GM21423 (cell line): ENCODE measurements around the gene KRTAP10-7.
"Not testable (repeated sequence)": the region's sequence is repeated elsewhere in the genome, so short reads cannot be mapped to it uniquely, and the experiment has no call there.

Experiments used
- ATAC-seq: cut with Tn5 transposase; IDR thresholded peaks from one replicate; pipeline ENCODE4 v1.9.1; 2021; ENCODE audit warnings: mild to moderate bottlenecking, moderate library complexity; ENCODE audit not compliant: unreplicated experiment

Gene KRTAP10-7

DNA sequence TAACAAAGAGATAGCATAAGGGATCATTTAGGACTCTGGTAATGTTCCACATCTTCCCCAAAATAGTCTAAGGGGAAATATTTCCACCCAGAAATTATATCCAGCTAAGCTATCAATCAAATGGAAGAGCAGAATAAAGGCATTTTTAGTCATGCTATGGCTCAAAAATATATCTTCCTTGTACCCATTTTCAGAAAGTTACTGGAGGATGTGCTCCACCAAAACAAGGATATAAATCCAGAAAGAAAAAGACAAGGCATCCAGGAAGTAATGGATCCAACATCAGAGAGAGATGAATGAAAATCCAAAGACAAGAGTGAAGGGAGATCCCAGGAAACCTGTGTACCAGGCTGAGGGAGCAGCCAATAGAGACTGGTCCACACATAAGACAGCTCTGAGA is 8.8 kb downstream of the KRTAP10-7 start:
- ATAC-seq = no peak

DNA sequence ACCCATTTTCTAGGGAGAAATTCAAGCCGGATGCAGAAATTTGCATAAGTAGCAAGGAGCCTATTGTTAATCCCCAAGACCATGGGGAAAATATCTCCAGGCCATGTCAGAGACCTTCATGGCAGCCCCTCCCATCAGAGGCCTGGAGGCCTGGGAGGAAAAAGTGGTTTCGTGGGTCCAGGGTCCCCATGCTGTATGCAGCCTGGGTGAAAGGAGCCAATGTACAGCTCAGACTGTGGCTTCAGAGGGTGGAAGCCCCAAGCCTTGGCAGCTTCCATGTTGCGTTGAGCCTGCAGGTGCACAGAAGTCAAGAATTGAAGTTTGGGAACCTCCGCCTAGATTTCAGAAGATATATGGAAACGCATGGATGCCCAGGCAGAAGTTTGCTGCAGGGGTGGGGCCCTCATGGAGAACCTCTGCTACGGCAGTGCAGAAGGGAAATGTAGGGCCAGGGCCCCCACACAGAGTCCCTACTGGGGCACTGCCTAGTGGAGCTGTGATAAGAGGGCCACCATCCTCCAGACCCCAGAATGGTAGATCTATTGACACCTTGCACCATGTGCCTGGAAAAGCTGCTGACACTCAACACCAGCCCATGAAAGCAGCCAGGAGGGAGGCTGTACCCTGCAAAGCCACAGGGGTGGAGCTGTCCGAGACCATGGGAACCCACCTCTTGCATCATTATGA is 9.9 kb downstream of the KRTAP10-7 start:
- ATAC-seq = not testable (repeated sequence)

DNA sequence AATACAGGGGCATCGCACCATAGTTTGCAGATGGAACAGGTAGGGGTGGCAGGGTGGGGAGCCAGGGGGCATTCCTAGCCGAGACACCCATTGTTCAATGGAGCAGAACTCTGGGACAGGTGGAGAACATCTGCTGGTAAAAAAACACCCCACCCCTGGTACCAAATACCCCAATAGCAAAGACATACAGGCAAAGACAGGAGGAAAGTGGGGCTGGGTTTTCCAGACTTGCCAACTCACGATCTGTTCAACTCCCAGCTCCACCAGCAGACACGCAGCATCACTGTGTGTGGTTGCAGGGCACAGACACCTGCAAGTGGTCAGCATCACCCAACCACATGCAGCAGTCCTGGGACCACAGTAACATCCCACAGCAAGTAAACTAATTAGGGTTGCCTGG is 11.2 kb downstream of the KRTAP10-7 start:
- no peak for ATAC-seq

DNA sequence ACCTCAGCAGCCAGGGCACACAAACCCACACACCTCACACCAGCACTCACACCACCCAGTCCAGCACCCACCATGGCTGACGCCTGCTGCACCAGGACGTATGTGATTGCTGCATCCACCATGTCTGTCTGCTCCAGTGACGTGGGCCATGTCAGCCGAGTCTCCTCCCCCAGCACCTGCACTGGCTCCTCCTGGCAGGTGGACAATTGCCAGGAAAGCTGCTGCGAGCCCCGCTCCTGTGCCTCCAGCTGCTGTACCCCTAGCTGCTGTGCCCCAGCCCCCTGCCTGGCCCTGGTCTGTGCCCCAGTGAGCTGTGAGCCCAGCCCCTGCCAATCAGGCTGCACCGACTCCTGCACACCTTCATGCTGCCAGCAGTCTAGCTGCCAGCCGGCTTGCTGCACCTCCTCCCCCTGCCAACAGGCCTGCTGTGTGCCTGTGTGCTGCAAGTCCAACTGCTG is 11.7 kb downstream of the KRTAP10-7 start, which contains the start of gene KRTAP10-8:
TSS of gene KRTAP10-8 (plus strand) at position 51 of the 458 bp plus-strand sequence. CDS start at position 73, 22 bp downstream.
- ATAC-seq = no peak

DNA sequence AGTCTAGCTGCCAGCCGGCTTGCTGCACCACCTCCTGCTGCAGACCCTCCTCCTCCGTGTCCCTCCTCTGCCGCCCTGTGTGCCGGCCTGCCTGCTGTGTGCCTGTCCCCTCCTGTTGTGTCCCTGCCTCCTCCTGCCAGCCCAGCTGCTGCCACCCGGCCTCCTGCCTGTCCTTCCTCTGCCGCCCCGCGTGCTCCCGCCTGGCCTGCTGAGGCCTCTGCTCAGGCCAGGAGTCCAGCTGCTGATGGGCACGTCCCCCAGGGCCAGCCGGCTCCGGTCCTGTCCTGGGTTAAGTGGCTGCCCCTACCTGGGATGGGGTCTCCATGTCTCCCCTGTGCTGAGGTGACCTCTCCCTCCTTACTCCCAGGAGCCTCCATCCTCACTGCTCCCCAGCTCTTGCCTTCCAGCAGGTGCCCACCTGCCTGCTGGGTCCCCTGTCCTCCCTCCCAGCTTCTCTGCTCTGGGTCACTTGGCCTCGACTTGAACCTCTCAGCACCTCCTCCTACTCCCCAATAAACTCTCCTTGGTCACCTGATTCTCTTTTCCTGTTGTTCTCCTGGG is 12.4 kb downstream of the KRTAP10-7 start:
- no peak for ATAC-seq

DNA sequence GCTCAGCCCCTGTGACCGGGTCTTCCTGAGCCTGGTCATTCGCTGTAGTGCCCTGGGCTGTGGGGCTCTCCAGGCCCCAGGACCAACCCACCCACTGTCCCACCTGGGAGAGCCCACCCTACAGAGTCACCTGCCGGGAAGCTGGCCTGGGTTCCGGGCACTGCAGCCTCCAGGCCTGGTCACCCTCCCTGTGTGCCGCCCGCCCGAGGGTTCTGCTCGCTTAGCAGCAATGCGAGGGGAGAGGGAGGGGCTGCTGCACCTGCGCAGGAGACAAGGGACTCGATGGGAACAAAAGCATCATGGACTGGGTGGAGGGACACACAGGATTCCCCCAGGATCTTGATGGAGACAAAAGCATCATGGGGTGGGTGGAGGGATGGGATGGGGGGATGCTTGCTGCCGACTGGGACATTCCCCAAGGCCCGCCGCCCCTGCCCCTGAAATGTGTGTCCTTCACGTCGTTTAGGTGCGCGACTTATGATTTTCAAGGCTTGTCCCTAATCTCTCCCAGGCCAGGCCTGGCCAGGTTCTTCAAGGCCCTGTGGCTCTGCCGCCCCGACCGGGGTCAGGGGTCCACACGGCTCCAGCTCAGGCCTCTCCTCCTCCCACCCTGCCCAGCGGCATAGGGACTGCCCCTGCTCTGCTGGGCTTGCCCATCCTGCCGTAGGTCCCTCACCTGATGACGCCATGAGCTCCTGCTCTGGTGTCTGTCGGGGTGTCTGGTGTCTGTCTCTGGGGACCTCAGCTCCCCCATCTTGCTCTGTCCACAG is 13.2 kb downstream of the KRTAP10-7 start:
- ATAC-seq = no peak

DNA sequence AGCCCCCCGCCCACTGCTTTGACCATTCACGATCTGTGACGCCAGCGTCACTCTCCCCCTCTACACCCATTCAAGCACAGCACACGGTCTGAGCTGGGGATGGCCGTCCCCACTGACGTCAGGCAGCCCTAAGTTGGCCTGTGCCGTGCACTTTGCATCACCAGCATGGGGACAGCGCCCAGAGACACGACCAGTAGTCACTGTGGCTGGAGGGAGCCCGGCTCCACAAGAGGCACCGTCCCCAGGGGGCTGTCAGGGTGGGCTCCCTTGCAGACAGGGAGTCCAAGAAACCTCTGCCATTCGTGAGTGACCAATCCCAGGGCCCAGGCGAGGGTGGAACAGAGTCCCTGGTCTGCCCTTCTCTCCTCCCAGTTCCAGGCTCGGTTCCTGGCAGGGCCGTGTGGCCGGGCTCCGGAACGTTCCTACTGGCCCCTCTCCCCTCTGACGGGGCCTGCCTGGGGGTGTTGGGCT is 13.8 kb downstream of the KRTAP10-7 start:
- no peak for ATAC-seq

DNA sequence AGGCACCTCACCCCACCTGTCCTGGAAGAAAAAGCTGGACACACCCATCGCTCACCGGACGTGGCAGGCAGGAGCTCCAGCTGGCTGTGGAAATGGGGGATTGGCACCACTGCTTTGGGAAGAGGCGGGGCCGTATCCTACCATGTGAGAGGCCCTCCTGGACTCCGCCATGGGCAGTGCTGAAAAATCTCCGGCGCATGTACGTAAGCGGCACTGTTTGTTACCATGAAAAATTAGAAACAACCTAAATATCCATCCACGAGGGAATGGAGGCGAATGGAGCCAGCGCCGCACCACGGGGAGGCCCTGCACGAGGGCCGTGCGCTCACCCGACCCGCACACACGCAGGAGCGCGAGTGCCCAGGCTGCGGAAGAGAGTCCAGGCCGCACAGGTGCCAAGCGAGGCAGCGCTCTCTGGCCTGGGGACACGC is 14.6 kb downstream of the KRTAP10-7 start:
- ATAC-seq = no peak

DNA sequence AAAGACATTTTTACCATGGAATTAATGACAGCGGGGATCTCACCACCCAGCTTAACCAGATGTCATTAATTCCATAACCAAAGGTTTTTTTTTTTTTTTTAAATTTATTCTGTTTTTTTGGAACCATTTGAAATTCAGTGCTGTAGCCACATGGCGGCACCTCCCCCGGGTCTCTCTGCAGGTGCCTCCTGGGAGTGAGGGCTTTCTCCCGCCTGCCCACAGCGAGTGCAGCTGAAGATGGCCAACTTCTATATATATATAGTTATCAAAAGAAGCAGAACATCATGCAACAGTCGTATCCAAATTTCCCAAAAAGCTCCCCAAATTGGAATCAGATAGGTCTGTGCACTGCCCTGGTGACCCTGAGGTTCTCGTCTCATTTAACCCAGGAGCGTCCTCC is 15.1 kb downstream of the KRTAP10-7 start:
- ATAC-seq = no peak

DNA sequence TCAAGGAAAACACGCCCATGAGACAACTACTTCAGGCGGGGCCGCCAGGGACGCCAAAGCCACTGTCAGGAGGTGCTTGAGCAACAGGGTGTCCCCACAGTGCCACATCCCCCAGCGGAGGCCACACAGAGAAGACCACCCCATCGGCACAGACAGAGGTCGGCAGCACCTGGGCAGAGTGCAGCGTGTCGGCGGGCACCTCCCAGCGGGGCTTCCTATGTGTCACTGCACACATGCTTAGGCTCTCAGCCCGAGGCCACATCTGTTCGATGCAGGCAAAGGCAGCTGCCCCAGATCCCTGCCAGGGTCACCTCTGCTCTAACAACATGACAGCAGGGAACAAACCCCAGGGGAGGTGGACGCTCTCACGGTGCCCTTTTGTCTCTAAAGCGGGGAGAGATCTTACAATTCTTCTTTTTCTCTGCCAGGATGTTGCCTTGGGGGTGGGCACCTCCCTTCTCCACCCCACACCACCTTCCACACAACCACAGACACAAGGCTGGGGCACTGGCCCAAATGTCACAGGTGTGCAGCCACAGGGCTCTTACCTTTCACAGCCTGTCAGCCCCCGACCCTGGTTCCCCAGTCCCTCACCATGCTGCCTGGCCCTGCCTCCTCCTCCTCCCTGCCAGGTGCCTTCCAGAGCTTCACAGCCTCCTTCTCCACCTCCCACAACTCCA is 15.7 kb downstream of the KRTAP10-7 start:
- no peak for ATAC-seq

DNA sequence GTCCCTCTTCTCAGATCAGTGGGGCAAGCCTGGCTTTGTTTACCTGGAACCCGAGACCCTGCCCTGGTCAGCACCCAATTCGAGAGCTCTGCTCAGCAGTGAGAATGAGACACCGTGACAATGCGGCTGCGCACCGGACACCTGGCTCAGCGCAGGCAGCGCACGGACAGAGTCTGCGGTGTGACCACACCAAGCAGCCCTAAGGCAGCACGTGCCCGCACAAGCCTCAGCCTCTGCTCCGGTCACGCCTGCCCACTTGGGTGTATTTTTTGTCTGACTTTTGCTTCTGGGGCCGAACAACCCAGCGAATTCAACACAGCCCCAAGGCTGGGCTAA is 16.2 kb downstream of the KRTAP10-7 start:
- ATAC-seq = no peak

DNA sequence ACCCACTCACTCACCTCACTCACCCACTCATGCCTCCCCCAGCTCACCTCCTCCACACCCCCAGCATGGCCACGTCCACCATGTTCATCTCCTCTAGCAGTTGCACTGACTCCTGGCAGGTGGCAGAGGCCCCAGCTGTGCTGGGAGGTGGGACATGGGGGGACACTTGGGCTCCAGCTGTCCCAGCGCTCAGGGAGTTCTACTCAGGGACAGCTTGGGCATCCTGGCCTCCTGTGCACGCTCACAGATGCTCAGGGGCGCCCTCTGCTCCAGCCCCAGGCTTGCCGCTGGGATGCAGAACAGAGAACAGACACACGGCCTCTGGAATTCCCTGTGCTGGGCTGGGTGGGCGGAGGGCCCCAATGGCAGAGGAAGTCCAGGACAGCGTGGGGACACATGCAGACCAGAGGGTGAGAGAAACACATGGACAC is 16.7 kb downstream of the KRTAP10-7 start:
- no peak for ATAC-seq

DNA sequence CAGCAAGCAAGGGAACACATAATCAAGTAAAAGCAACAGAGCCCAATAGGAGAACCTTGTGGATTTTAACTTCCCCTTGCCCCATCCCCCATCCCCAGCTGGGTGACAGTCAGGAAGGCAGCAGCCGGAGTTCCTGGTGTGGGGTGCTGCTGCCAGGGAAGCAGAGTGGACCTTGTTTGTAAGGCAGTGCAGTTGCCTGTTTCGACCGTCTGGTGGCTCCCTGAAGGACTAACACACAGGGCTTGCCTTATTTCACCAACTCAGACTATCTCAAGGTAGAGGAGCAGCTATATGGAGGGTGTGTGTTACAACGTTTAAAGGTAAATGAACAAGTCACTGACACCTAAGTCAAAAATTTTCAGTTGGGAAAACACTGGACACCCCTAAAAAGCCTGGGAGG is 18.1 kb downstream of the KRTAP10-7 start:
- no peak for ATAC-seq

DNA sequence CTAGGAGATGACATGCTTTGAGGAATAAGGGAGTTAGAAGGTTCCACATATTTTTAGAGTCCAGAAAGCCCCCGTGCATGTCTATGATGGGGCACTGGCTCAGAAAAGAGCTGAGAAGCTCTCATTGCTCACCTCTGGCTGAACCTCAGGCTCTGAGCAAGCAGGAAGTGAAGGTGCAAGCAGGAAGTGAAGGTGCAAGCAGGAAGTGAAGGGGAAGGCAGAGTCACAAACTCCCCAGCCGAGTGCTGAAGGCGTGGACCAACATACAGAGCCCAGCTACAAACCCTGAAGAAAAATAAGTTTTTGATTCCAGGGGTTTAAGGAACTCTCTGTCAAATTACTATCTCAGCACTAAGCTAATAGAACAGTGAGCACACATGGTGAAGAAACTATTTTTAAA is 18.5 kb downstream of the KRTAP10-7 start:
- no peak for ATAC-seq

DNA sequence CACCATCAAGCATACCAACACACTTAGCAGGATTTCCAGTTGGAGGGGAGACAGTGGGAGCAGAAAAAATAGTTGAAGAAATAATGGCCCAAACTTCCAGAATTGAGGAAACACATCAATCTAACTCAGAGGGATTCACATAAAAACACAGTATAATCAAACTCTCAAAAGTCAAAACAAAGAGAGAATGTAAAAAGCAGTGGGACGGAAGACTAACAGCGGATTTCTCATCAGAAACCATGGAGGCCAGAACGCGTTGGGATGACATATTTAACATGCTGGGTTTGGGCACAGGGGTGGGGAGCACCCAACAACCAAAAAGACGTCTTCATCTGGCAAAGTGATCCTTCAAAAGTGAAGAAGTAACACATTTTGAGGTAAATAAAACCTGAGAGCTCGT is 19.5 kb downstream of the KRTAP10-7 start:
- ATAC-seq = no peak

DNA sequence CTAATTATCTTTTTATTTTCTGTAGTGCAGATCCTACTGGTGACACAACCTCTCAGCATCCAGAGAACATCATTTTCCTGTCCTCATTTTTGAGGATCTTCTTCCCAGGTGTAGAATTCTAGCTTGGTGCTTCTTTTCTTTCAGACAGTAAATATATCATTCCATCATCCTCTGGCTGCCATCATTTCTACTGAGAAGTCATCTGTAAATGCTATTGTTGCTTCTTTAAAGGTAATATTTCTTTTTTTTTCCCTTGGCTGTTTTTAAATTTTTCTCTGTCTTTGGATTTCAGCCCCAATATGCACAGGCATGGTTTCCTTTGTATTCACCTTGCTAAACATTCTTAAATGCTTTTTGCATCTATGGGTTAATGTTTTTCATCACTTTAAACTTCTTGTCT is 23.2 kb downstream of the KRTAP10-7 start:
- ATAC-seq = no peak

DNA sequence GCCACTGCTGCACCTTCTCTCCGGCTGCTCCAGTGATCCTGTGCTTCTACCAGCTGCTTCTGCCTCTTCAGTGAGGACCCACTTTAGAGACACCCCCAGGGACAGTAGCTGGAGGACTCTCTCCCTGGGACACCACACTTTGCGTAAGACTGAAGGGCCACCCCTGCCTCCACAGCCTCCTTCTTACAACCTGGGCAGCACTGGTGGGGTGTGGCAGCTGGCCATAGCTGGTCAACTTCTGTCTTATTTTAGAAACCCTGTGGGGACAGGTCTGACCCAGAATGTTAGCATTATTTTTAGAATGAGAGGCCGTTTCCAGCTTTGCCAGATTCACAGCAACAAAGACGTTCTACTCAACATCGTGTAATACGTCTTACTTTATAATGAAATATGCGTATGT is 25.4 kb downstream of the KRTAP10-7 start:
- ATAC-seq = no peak

DNA sequence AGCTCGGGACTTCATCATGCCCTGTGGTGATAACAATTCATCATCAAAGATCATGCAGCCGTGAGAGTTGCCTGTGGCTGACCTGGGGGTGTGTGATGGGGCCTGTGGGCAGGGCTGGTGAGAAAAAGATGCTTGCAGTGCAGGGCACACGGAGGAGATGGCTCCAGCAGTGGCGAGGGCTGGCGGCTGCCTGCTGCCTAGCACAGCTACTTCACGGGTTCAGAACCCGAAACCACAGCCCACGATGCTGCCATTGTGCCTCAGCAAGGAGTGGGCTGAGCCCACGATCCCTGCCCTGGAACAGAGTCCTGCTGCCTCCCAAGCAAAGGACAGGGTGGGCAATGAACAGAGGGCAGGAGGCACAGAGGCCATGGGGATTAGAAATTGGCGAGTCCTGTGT is 25.9 kb downstream of the KRTAP10-7 start:
- ATAC-seq = no peak

DNA sequence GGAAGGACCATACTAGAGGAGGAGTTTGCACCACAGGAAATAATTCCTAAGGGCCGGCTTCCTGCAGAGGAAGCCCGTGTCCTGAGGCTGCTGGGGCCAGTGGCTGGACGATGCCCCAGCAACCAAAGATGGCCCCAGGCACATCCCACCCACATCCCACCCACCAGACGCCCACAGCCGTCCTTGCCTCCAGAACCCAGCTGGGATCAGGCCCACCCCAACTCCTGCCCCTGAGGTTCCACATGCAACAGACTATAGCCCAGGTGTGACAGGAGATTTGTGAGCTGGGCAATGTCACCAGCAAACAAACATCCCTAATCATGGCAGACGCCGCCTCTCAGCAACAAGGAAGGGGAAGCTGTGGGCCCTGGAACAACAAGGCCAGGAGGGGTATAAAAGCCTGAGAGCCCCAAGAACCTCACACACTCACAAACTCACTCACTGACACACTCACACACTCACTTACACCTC is 26.3 kb downstream of the KRTAP10-7 start, which contains the start of gene KRTAP10-9:
TSS of gene KRTAP10-9 (plus strand) at position 421 of the 471 bp plus-strand sequence. CDS start 79 bp downstream, outside the sequence.
- no peak for ATAC-seq

DNA sequence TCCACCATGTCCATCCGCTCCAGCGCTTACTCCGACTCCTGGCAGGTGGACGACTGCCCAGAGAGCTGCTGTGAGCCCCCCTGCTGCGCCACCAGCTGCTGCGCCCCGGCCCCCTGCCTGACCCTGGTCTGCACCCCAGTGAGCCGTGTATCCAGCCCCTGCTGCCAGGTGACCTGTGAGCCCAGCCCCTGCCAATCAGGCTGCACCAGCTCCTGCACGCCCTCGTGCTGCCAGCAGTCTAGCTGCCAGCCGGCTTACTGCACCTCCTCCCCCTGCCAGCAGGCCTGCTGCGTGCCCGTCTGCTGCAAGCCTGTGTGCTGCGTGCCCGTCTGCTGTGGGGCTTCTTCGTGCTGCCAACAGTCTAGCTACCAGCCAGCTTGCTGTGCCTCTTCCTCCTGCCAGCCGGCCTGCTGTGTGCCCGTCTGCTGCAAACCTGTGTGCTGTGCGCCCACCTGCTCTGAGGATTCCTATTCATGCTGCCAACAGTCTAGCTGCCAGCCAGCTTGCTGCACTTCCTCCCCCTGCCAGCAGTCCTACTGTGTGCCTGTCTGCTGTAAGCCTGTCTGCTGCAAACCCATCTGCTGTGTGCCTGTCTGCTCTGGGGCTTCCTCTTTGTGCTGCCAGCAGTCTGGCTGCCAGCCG is 26.9 kb downstream of the KRTAP10-7 start:
- not testable (repeated sequence) for ATAC-seq
